ENCODE measurements around the gene ASTN2.

DNA sequence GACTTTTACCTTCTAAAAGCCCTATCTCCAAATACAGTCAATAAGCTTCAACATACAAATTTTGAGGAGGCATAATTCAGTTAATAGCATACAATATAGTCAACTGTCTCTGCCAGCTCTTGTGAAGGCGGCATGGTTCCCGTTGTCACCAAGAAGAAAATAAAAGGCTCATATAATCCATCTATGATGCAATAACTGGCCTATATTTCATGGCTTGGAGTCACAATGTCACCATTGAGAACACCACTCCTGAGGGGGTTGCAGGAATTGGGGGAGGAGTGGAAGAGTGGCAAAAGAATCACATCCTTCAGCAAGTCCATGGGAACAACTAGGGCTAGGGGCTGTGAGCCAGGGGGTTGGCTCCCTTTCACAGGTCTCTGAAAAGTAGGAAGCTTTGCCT lies 16.0 kb upstream of the ASTN2 start:
- TF ChIP-seq MAX (IDR thresholded peaks at IDR 0.05; ENCODE audit: low read depth, low read length) (no peak), POLR2A (IDR thresholded peaks at IDR 0.05; ENCODE audit: extremely low read depth, insufficient read length) (no peak)
- TF ChIP-seq, protein P1, sequence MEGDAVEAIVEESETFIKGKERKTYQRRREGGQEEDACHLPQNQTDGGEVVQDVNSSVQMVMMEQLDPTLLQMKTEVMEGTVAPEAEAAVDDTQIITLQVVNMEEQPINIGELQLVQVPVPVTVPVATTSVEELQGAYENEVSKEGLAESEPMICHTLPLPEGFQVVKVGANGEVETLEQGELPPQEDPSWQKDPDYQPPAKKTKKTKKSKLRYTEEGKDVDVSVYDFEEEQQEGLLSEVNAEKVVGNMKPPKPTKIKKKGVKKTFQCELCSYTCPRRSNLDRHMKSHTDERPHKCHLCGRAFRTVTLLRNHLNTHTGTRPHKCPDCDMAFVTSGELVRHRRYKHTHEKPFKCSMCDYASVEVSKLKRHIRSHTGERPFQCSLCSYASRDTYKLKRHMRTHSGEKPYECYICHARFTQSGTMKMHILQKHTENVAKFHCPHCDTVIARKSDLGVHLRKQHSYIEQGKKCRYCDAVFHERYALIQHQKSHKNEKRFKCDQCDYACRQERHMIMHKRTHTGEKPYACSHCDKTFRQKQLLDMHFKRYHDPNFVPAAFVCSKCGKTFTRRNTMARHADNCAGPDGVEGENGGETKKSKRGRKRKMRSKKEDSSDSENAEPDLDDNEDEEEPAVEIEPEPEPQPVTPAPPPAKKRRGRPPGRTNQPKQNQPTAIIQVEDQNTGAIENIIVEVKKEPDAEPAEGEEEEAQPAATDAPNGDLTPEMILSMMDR (IDR thresholded peaks at IDR 0.05; ENCODE audit: low read depth, low read length) = no peak
